Stimulated activated CD8-positive, alpha-beta memory T cell treated with anti-CD3 and anti-CD28 coated beads, Interleukin-15, amount 100 ng/mL, for 1 hour (primary cell): ENCODE measurements around the gene ENG.
"Not testable (repeated sequence)": the region's sequence is repeated elsewhere in the genome, so short reads cannot be mapped to it uniquely, and the experiment has no call there.

Experiments used
- DNase-seq: peaks from one replicate; pipeline ENCODE4 v3.0.0-alpha.2; 2020; ENCODE audit warnings: low read depth

ENG gene

DNA sequence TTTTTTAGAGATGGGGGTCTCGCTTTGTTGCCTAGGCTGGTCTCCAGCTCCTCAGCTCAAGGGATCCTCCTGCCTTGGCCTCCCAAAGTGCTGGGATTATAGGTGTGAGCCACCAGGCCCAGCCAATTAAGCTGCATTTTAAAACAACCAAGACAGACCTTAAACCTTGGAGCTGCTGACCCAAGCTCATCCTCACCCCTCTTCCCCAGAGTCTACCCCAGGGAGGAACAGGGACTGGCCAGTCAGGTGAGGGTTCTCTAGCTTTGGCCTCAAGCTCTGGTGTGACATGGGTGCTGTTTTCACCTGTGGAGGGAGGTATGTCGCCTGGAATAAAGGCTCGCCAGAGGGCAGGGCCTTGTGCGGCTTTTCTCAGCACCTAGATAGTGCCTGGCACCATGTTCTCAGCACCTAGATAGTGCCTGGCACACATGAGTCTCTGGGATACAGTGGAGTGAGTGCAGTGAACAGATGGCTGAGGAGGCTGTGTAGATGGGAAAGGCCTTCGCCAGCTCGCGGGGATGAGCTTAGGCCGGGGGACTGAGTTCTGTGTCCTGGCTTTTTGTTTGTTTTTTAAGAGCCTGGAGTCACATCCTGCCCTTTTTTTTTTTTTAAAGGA lies 61.3 kb downstream of the ENG start:
- DNase-seq: no peak

DNA sequence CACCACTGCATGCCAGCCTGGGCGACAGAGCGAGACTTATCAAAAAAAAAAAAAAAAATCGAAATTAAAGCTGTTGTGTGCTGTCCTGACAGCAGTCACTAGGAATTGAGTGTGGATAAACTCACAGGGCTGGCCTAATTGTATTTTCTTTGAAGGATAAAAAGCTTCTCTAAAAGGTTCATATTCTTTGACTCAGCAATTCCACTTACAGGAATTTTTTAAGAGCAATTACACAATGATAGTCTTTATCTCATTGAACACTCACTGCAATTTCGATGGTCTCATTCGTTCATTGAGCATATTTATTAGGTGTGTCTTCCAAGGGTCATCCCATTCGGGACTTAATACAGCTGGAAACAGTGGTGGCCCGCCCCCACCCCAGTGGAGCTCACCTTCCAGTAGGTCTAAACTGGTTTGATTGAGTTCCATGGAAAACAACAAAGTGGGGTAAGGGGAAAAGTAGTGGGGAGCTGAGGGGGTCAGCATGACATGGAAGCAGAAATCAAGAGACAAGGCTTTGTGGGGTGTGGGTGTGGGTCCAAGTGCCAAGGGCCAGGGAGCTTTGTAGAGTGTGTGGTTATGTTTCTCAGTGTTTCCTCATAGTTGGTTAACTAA lies 61.9 kb downstream of the ENG start:
- no peak for DNase-seq

DNA sequence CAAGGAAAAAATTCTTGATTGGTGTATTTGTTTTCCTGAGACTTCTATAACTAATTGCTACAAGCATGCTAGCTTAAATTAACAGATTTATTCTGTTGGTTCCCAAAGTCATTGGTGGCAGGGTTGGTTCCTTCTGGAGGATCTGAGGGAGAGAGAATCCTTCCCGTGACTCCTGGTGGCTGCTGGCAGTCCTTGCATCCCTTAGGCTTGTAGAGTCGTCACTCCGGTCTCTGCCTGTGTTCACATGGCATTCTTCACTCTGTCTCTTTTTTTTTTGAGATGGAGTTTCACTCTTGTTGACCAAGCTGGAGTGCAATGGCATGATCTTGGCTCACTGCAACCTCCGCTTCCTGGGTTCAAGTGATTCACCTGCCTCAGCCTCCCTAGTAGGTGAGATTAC lies 63.4 kb downstream of the ENG start:
- no peak for DNase-seq

DNA sequence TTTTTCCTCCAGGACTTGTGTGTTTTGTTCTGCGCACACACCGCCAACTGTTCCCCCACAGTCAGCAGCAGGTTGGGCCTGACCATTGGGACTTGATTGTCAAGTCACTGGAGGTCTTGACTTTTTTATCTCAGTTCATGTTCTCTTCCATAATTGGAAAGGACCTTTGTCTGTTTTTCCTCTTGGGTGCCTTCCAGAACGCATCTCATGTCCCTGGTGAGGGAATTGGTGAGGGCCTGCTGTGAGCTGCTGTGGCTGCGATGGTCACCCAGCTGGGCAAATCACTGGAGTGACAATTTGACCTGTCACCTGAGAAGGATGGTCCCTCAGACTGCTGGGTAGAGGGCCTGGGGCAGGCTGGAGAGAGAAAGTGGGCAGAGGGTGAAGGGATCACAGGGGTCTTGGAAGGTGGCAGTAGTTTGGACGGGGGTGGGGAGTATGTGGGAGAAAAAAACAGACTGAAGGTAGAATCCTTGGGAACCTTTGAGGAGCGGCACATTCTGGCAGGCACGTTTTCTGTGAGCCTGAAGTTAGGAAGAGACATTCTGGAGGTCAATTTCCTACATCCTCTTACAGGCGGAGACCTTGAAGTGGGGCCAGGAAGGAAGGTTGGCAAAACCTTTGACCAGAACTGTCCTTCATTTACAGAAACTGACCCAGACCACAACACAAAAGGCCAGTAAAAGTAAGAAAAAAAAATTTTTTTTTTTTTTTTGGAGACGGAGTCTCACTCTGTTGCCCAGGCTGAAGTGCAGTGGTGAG lies 64.2 kb downstream of the ENG start:
- no peak for DNase-seq

DNA sequence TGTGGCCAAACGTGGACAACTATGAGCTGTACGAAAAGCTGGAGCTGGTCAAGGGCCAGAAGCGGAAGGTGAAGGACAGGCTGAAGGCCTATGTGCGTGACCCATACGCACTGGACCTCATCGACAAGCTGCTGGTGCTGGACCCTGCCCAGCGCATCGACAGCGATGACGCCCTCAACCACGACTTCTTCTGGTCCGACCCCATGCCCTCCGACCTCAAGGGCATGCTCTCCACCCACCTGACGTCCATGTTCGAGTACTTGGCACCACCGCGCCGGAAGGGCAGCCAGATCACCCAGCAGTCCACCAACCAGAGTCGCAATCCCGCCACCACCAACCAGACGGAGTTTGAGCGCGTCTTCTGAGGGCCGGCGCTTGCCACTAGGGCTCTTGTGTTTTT lies 65.3 kb downstream of the ENG start:
- DNase-seq: no peak

DNA sequence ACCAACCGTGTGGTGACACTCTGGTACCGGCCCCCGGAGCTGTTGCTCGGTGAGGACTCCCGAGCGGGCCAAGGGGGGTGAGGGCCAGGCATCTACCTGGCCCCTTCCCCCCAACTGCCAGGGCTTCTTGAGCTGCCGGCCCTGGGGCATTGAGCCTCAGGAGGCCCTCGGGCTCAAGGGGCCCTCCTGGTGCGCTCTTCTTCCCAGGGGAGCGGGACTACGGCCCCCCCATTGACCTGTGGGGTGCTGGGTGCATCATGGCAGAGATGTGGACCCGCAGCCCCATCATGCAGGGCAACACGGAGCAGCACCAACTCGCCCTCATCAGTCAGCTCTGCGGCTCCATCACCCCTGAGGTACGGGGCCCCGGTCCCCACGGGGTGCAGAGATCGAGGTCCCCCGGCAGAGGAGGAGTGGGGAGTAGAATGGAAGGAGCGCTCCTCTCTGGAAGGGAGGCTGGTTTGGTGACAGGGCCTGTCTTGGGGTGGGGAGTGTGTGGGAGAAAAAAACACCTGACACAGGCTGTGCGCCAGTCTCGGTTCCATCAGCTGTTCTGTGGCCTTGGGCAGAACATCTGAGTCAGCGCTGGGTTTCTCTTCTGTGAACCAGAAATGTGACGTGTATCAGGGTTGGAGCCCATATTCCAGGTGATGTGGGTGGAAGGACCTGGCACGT lies 66.0 kb downstream of the ENG start:
- DNase-seq: no peak

DNA sequence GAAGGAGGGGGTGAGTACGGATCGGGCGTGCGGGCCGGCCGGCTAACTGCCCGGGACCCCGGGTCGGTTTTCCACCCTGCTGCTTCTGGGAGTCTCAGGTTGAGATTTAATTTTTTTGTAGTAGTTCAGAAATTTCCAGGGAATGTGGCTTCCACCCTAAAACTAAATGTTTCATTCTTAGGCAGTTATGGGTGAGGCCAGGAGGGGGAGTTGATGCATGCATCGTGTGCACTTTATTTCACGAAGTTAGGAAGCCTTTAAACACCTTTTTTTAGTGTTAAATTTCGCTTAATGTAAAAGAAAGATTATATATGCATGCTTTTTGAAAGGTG lies 67.7 kb downstream of the ENG start:
- DNase-seq: no peak

DNA sequence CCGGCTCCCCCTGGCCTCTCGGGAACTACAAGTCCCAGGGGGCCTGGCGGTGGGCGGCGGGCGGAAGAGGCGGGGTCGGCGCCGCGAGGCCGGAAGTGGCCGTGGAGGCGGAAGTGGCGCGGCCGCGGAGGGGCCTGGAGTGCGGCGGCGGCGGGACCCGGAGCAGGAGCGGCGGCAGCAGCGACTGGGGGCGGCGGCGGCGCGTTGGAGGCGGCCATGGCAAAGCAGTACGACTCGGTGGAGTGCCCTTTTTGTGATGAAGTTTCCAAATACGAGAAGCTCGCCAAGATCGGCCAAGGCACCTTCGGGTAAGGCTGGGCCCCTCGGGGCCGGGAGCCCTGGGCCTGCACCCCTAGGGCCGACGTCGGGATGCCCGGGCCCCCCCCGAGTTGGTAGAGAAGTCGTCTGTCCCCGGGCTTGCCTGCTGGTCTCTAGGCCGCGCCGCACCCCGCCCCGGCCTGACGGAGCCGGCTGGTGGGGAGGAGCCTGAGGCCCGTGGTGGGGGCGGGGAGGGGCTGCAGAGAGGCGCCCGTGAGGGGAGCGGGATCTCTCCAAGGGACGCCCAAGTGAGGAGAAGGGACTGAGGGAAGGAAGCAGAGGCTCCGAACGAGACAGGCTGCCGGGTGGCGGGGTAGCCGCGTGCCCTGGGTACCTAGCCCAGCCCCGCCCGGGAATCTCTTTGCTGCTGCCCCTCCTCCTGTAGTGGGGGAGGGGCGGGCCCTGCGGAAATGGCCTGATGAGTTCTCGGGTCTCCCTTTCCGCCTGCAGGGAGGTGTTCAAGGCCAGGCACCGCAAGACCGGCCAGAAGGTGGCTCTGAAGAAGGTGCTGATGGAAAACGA lies 68.3 kb downstream of the ENG start, which contains the start of gene CDK9:
TSS of gene CDK9 (plus strand) at position 102 of the 840 bp plus-strand sequence. CDS start at position 217, 115 bp downstream.
- peak; percentile 82 for DNase-seq

DNA sequence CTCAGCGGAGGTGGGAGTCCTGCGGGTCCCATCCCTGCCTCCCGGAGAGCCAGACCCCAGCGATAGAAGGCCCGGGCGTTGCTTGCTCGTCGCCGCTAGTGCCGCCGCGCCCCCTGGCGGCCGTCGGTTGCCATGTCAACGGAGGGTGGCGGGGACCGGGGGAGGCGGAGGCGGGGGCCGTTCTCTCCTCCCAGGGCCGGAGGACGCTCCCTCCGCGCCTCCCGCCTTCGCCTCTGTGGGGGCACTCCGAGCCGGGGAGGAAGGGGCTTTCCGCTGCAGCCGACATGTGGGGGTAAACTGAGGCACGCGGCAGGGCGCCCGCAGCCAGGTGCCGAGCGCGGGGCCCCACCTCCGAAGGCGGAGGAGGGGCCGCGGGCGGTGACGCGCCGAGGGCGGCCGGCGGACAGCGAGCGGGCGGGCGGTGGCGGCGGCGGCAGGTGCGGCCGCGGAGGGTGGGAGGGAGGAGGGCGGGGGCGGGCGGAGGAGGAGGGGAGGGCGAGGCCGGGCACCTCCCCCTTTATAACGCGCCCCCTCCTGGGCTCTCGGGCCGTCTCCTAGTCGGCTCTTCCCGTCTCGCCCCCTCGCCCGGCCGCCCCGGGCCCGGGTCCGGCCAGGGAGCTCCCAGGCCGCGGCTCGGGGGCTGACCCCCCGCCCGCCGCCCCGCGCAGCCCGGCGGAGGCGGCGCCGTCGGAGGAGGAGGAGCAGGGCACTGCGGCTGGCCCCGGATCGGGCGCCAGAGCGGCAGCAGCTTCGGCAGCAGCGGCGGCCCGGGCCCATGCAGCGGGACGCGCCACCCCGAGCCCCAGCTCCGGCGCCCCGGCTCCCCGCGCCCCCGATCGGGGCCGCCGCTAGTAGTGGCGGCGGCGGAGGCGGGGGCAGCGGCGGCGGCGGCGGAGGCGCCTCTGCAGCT lies 69.2 kb downstream of the ENG start:
- DNase-seq: peak; percentile 81

DNA sequence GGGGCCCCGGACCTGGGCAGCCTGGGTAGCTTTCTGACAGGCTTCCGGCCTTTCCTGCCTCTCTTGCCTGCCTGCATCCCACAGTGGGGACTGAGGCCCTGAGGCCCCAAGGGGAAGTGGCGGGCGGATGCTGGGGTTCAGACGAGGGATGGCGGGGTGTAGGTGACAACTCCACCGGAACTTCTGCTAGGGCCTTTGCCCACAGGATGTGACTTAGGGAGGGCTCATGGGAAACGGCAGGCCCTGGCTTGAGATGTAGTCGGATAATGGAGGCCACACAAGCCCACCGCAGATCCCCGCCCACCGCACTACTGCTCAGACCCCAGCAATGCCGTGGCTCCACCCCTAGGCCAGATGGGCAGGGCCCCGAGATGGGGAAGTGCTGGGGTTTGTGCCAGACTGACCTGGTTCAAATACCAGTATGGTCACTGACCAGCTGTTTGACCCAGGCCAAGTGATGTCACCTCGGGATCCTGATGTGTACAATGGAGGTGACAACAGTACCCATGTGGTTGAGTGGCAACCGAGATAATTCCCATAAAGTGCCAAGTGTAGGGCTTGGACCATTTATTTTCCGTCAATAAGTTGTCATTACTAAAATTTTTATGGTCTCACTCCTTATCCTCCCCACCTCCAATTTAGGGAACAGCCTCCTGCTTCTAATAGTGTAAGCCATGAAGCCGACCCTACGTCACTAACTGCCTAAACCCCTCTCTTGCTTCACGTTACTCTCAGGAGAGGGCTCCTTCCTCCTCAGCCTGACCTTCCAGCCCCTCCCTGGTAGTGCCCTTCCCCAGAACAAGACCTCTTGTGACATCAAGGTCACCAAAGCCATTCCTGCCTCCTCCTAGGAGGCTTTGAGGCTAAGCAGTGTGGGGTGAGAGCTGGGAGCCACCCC lies 71.1 kb downstream of the ENG start:
- DNase-seq: peak; percentile 50

DNA sequence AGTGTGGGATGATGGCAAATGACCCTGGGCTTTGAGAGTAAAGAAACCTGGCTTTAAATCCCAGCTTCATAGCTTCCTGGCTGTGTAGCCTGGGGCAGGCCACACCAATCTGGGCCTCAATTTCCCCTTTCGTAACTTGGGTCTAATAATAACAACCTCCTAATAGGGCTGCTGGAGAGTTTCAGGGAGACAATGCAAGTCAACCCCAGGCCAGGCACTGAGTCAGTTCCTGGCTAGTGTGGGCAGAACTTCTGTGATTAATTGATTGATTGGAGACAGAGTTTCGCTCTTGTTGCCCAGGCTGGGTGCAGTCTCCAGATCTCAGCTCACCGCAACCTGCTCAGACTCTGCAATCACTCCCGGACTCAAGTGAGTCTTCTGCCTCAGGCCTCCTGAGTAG lies 72.7 kb downstream of the ENG start:
- no peak for DNase-seq

DNA sequence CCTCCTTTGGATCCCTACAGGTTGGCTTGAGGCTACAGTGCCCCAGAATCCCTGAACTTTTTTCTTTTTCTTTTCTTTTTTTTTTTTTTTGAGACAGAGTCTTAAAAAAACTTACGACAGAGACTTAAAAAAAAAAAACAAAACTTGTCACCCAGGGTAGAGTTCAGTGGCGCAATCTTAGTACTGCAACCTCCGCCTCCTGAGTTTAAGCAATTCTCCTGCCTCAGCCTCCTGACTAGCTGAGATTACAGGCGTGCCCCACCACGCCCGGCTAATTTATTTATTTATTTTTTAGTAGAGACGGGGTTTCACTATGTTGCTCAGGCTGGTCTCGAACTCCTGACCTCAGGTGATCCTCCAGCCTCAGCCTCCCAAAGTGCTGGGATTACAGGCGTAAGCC lies 73.5 kb downstream of the ENG start:
- DNase-seq: not testable (repeated sequence)

DNA sequence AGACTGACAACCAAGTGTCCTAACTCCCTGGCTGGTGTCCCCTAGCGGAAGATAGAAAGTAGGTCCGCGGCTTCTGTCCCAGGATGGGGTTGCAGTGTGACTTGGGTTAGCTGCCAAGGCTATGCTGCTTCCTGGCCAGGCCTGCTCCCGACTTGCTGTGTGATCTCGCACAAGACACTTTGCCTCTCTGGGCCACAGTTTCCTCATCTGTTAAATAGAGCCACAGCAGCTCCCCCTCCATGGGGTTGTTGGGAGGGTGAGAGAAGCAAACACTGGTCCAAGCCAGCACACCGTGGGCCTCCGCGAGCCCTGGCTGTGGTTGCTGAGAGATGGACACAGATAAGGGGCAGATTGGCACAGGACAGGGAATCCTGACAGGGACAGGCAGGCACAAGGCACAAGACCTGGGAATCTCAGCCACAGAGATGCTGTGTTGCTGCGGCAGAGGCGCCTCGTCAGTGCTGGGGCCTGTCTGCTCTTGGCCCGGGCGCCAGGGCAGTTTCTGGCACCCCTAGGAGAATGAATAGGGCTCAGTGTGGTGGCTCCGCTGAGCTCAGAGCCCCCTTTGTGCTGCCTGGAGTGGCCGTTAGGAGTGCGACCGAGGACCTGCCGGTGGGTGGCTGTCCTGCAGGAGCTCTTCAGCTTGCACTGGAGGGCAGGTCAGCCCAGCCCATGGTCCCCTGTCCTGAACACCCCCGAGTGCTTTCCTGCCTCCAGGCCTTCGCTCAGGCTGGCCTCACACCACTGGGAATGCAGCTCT lies 74.2 kb downstream of the ENG start:
- DNase-seq: no peak

DNA sequence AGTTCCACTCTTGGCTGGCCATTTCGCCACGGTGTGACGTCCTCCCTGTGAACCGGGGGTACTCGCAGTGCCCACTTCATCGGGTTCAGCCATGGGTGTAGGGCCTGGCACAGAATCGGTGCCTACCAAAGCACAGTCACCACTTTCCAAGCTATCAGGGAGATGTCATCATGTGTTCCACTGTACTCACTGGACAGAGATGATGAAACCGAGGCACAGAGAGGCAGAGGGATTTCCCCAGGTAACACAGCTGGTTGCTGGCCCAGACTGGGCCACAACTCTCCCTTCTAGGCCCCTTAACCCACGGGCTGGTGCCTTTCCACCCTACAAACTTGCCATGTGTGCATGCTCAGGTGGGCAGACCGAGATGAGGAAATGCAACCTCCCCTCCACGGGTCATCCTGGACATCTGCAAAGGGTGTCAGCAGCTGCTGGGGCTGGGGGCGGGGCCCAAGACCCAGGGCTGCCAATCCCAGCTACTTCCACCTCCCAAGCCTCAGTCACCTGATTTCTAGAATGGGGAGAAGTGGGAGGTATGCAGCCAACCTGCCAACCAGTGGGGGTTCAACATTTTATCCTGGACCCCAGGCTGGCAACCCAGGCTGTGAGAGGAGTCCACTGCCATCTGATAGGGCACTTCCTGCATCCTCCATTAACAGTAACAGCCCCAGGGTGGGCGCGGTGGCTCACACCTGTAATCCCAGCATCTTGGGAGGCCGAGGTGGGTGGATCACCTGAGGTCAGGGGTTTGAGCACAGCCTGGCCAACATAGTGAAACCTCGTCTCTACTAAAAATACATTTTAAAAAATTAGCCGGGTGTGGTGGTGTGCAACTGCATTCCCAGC lies 75.1 kb downstream of the ENG start:
- DNase-seq: no peak

DNA sequence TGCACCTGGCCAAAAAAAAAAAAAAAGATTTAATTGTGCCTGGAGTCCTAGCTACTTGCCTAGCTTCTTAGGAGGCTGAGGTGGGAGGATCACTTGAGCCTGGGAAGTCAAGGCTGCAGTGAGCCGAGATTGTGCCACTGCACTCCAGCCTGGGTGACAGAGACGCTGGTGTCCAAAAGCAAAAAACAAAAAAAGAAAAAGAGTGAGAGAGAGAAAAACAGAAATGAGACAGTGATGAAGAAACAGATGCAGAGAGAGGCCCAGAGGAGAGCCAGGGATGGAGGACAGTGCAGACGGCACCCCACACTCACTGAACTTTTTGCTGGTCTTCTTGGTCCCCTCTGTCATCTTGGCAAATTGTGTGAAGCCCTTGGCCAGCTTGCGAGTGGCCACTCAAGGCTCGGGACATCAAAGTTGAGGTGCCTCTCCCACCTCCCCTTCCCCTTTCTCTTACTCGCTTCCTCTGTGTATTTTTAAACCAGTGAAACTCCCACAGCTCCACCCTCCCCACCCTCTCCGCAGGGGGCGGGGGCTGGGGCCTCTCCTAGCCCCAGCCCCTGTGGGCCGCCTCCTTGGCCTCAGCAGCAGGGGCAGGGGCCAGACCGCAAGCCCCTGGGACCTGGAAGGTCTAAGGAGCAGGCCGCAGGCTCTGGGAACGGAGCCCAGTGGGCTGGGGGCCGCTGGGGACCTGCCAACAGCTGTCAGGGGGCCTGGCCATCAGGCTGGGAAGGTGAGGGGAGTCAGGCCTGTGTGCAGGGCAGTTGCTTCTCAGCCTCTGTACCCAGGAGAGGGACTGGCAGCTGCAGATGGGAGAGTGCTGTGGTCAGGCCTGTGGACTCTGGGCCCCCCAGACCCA lies 76.0 kb downstream of the ENG start, which contains the start of gene SH2D3C:
TSS of gene SH2D3C (minus strand) at position 387 of the 856 bp plus-strand sequence. CDS start at position 348, 39 bp downstream.
- no peak for DNase-seq

DNA sequence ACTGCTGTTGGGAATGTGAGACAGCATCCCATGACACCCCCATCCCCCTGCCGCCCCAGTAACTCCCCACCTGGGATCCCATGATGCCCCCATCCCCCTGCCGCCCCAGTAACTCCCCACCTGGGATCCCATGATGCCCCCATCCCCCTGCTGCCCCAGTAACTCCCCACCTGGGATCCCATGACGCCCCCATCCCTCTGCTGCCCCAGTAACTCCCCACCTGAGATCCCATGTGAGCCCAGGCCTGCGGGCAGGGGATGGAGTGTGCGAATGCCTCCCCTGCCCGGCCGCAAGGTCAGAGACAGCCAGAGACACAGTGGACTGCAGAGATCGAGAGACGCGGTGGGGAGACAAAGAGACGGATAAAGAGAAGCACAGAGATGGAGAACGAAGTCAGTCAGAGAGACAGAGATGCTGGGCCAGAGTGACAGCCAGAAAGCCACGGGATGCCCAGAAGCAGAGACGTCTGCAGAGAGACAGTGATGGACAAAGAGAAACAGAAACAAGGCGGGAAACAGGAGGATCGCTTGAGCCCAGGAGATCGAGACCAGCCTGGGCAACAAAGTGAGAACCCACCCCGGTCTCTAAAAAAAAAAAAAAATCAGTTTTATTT lies 77.0 kb downstream of the ENG start:
- DNase-seq: no peak

DNA sequence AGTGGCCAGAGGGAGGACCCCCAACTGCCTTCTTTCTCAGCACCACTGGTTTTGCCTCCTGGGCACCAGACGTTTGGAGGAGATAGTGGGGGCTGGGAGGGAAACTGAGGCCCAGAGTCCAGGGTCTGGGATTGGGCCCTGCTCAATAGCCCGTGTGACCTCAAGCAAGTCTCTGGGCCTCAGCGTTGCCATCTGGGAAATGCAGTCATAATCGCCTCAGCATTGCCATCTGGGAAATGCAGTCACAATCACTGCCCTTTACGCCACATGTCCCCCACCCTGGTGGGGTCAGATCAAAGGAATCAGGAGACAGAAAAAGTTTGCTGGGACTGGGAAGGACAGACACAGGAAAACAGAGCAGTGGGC lies 77.6 kb downstream of the ENG start:
- no peak for DNase-seq
